WERI-Rb-1 (cell line): ENCODE results near the gene TMEM59L.

Experiments
- DNase-seq: peaks from one replicate; pipeline ENCODE4 v3.0.0-alpha.2; 2020
- H3K27ac ChIP-seq: fragments of 250-450 bp; sonication (Bioruptor Pico); 2 replicates; pipeline ENCODE4 v1.5.1; 2020; ENCODE audit warnings: mild to moderate bottlenecking, moderate library complexity
- H3K27me3 ChIP-seq: fragments of 250-450 bp; sonication (Bioruptor Pico); 2 replicates; pipeline ENCODE4 v1.5.1; 2021; ENCODE audit warnings: mild to moderate bottlenecking, low read depth, moderate library complexity; ENCODE audit not compliant: insufficient read depth, severe bottlenecking
- H3K36me3 ChIP-seq: fragments of 250-450 bp; sonication (Bioruptor Pico); 2 replicates; pipeline ENCODE4 v1.5.1; 2020; ENCODE audit warnings: mild to moderate bottlenecking, moderate library complexity
- H3K4me3 ChIP-seq: 2 replicates; pipeline ENCODE4 v1.5.1; 2011; ENCODE audit warnings: low read depth, mild to moderate bottlenecking, control low read depth, low read length
- H3K9me3 ChIP-seq: fragments of 250-450 bp; sonication (Bioruptor Pico); 2 replicates; pipeline ENCODE4 v1.5.1; 2021; ENCODE audit warnings: mild to moderate bottlenecking, moderate library complexity; ENCODE audit not compliant: severe bottlenecking
- CTCF ChIP-seq: IDR thresholded peaks from 2 replicates; pipeline ENCODE4 v1.5.1; 2011; ENCODE audit warnings: low read depth, mild to moderate bottlenecking, control low read depth, inconsistent platforms, low read length

TMEM59L gene

GRCh38 chr19:18610556-18611326, 1.9 kb upstream of the TMEM59L start:
- H3K36me3 ChIP-seq, result no peaks in the 10 kb centered on the region
- no peaks in the 10 kb centered on the region for H3K9me3 ChIP-seq
- H3K27me3 ChIP-seq, result peaks cover 68% of the 10 kb centered on the region
- TF ChIP-seq CTCF, result no peak
- DNase-seq, result no peak
- H3K27ac ChIP-seq, result no peak overlapping the region
- no peak overlapping the region for H3K4me3 ChIP-seq

GRCh38 chr19:18611327-18612050, 1.2 kb upstream of the TMEM59L start:
- TF ChIP-seq CTCF, result no peak
- Histone ChIP-seq H3K27ac (no peak overlapping the region), H3K36me3 (no peaks in the 10 kb centered on the region), H3K27me3 (peaks cover 68% of the 10 kb centered on the region), H3K4me3 (peak overlapping the region; percentile 3; the same call in 1 of the 2 replicates), H3K9me3 (no peaks in the 10 kb centered on the region)
- no peak for DNase-seq

GRCh38 chr19:18612051-18612771, 459 bp upstream of the TMEM59L start:
- H3K9me3 ChIP-seq, result peaks cover 6% of the 10 kb centered on the region
- no peak for DNase-seq
- no peaks in the 10 kb centered on the region for H3K36me3 ChIP-seq
- no peak overlapping the region for H3K27ac ChIP-seq
- peaks cover 67% of the 10 kb centered on the region for H3K27me3 ChIP-seq
- no peak for TF ChIP-seq CTCF
- peak overlapping the region; percentile 37 for H3K4me3 ChIP-seq

- DNase-seq, result peak; percentile 64
- Histone ChIP-seq H3K36me3 (no peaks in the 10 kb centered on the region), H3K9me3 (peaks cover 11% of the 10 kb centered on the region), H3K27me3 (peaks cover 52% of the 10 kb centered on the region), H3K4me3 (no peak overlapping the region; the same call in 1 of the 2 replicates), H3K27ac (no peak overlapping the region)
- no peak for TF ChIP-seq CTCF
Measured at GRCh38 chr19:18613589-18614234, 1.0 kb downstream of the TMEM59L start.

- Histone ChIP-seq H3K27me3 (peaks cover 29% of the 10 kb centered on the region), H3K4me3 (no peak overlapping the region), H3K9me3 (peaks cover 11% of the 10 kb centered on the region), H3K27ac (no peak overlapping the region), H3K36me3 (no peaks in the 10 kb centered on the region)
- no peak for TF ChIP-seq CTCF
- no peak for DNase-seq
Measured at GRCh38 chr19:18616023-18616422, 3.4 kb downstream of the TMEM59L start.
